ENCODE measurements around the gene ZNF276. TPM values are rescaled to one million over a fixed set of nuclear protein-coding genes. Genes with fewer than 3 reads are reported as not detected.
"Not testable (repeated sequence)": the region's sequence is repeated elsewhere in the genome, so short reads cannot be mapped to it uniquely, and the experiment has no call there.

Gene ZNF276
- total RNA-seq: 22.0 TPM

DNA sequence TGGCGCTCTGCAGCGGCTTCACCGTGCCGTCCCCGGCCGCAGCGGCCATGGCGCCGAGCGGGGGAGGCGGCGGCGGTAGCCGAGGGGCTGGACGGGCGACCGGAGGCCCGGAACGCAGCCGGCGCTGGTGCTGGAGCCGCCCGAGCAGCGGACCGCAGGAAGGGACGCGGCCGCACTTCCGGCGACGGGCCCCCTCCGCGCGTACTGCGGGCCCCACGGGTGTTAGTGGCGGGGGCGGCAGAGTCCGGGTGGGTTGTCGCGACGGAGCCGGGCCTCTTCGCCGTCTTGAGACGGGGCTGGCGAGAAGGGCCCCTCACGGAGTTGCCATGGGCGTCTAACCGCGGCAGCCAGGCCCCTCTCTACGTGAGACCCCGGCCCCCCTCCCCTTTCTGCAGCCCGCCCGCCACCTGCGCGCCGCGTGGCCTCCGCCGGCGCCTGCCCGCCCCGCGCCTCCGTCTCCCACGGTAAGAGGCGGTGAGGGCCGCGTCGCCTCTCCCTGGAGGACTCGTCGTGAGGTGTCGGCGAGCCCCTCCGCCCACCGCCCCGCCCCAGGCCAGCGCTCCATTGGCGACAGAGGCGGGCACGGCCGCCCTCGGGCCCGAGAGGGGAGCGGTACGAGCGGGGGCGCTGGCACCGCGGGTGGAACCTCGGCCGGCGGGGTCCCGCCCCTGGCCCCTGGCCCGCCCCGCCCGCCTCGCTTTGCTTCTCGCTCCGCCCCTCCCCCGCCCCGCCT lies at the start of gene ZNF276, which contains the start of gene VPS9D1:
Gene ZNF276 (plus strand): TSS at position 725 of the 733 bp plus-strand sequence. CDS start 104 bp downstream, outside the sequence.
Gene VPS9D1 (minus strand): TSS at position 86 of the 733 bp plus-strand sequence. CDS start 37 bp downstream, at position 49.
- ATAC-seq: peak; percentile 60

- not testable (repeated sequence) for ATAC-seq
Observed at GRCh38 chr16:89671565-89671964, 49.8 kb upstream of the ZNF276 start.

DNA sequence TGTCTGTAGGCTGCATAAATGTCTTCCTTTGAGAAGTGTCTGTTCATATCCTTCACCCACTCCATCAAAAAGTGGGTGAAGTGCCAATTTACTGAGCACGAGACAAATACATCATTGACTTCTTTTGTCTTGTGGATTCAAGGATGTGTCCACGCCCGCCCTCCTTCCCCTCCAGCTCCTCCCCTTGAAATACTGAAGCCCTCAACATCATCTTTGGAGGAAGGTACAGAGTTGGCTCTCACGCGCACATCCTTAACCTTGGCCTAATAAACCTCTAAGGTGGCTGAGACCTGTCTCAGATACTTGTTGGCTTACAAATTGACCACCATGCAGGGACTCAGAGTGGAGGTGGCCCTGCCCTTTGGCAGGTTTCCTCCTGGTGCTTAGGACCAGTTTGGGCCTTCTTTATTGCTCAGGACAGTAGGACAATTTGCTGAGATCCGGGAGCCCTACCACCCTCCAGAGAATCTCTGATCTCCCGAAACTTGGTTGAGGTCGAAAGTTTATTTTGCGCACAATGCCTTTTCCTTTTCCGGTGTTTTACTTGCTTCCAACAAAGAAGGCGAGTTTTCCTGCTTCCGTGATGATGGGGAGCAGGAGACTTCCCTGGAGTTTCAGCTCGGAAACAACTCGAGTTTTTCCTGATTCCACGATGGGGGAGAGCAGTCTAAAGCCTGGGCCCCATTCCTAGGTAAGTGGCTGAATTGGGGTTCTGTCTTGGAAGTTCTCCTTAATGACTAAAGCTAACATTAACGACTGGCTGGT lies 49.0 kb upstream of the ZNF276 start:
- no peak for ATAC-seq

GRCh38 chr16:89678258-89678657 lies 43.1 kb upstream of the ZNF276 start:
- no peak for ATAC-seq

DNA sequence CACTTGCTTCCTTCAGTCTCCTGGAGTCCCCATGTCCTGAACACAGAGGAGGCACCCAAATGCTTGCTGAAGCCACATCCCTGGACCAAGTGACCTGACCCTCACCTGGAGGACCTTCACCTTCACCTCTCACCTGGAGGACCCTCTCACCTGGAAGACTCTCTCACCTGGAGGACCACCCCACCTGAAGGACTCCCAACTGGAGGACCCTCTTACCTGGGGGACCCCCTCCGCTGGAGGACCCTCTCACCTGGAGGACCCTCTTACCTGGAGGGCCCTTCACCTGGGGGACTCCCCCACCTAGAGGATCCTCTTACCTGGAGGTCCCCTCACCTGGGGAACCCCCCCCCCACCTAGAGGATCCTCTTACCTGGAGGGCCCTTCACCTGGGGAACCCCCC lies 35.4 kb upstream of the ZNF276 start:
- ATAC-seq: peak; percentile 9

GRCh38 chr16:89686520-89687091 lies 34.7 kb upstream of the ZNF276 start, which contains the start of gene CDK10:
Gene CDK10, plus strand, starts transcription at chr16:89686689. Its CDS starts 22 bp downstream, at chr16:89686711.
- peak; percentile 89 for ATAC-seq

DNA sequence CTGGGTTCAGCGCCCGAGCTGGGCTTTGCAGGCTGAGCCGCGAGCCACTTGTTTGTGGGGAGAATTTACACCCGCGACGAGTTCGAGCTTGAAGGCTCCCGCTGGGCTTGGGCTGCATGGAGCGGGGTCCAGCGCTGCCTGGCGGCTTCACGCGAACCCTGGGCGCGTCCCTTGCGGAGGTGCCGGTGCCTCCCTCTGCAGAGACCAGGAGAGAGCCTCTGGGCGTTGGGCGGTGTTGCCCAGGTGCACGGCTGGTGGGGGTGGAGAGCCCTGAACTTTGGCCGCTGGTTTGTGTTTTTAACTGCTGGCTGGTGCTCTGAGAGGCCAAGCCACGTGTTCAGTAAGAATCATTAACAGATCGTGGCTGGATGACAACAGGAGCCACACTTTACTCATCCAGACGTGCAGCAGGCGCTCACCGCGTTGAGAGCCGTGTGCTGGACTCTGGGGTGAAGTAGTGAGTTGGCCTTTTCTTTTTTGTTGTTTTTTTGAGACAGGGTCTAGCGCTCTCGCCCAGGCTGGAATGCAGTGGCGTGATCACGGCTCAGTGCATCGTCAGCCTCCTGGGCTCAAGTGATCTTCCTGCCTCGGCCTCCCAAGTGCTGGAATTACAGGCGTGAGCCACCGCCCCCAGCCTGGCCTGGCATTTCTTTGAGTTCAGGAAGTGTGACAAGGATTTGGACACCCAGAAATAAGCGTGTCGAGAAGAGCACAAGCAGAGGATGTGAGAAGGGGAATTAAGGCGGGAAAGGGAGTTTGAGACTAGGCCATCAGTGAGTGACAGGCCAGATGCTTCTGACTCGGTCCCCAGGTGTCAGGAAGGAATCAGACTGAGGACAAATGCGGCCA lies 34.0 kb upstream of the ZNF276 start:
- peak; percentile 60 for ATAC-seq

GRCh38 chr16:89688395-89688794 lies 32.9 kb upstream of the ZNF276 start:
- no peak for ATAC-seq

GRCh38 chr16:89689142-89689541 lies 32.2 kb upstream of the ZNF276 start:
- ATAC-seq: no peak

DNA sequence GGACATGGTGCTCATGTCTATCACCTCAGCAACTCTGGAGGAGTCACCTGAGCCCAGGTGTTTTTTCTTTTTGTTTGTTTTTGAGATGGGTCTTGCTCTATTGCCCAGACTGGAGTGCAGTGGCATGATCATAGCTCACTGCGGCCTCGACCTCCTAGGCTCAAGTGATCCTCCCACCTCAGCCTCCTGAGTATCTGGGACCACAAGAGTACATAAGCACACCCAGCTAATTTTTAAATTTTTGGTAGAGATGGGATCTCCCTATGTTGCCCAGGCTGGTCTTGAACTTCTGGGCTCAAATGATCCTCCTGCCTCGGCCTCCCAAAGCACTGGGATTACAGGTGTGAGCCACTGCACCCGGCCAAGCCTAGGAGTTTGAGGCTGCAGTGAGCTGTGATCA lies 31.7 kb upstream of the ZNF276 start:
- ATAC-seq: not testable (repeated sequence)

DNA sequence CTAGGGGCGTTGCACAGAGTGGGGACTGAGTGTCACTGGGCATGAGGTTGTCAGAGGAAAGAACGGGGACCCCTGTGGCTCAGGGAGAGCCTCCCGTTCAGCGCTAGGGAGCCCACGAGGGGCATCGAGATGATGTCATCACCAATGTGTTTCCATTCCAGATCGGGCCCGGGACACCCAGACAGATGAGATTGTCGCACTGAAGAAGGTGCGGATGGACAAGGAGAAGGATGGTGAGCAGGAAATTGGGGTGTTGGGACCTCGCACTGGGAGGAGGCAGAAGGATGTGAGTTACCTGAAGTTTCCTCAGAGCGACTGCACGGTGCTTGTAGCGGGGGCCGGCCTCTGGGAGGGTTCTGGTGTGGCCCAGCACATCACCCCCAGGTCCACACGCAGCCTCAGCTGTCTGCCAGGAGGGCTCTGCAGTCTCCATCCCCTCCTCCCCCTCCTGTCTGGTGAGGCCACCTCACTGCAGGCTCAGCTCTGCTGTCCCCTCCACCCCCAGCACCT lies 30.9 kb upstream of the ZNF276 start:
- ATAC-seq: no peak

- ATAC-seq: no peak
Observed at GRCh38 chr16:89691231-89691985, 29.9 kb upstream of the ZNF276 start.

DNA sequence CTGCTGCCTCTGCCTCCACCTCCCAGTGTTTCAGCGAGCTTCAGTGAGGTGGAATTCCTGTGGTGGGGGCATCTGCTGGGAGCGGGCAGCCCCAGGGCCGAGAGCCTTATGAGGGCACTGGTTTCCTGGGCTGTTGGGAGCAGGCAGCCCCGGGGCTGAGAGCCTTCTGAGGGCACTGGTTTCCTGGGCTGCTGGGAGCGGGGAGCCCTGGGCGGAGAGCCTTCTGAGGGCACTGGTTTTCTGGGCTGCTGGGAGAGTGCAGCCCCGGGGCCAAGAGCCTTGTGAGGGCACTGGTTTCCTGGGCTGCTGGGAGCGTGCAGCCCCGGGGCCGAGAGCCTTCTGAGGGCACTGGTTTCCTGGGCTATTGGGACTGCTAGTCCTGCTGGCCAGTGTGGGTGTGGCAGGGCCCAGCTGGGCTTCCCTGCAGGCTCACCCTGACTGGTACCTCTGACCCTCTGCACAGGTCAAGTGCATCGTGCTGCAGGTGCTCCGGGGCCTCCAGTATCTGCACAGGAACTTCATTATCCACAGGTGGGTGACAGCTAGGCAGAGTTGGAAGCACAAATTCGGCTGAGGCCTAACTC lies 29.3 kb upstream of the ZNF276 start:
- ATAC-seq: no peak

DNA sequence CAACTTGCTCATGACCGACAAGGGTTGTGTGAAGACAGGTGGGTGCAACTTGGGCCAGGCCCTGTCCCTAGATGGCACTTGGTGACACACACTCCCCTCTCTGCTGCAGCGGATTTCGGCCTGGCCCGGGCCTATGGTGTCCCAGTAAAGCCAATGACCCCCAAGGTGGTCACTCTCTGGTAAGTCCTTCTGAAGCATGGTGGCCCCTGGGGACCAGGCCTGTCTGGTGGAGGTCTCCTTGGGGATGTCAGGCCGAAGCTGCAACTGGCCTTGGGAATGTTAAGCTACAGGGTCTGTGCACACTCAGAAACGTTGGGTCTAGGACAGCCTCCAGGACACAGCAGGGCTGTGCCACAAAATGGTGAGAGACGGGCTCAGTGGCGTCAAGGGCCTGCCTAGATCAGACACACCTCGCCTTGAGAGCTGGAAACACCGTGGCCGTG lies 28.0 kb upstream of the ZNF276 start:
- ATAC-seq: no peak

GRCh38 chr16:89693931-89694783 lies 27.2 kb upstream of the ZNF276 start:
- ATAC-seq: no peak

DNA sequence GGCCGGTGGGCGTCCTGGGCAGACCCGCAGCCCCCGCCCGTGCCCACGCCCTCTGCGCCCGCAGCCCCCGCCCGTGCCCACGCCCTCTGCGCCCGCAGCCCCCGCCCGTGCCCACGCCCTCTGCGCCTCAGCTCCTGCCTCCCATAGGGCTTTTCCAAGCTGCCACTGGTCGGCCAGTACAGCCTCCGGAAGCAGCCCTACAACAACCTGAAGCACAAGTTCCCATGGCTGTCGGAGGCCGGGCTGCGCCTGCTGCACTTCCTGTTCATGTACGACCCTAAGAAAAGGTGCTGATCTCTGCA lies 26.6 kb upstream of the ZNF276 start:
- ATAC-seq: not testable (repeated sequence)

DNA sequence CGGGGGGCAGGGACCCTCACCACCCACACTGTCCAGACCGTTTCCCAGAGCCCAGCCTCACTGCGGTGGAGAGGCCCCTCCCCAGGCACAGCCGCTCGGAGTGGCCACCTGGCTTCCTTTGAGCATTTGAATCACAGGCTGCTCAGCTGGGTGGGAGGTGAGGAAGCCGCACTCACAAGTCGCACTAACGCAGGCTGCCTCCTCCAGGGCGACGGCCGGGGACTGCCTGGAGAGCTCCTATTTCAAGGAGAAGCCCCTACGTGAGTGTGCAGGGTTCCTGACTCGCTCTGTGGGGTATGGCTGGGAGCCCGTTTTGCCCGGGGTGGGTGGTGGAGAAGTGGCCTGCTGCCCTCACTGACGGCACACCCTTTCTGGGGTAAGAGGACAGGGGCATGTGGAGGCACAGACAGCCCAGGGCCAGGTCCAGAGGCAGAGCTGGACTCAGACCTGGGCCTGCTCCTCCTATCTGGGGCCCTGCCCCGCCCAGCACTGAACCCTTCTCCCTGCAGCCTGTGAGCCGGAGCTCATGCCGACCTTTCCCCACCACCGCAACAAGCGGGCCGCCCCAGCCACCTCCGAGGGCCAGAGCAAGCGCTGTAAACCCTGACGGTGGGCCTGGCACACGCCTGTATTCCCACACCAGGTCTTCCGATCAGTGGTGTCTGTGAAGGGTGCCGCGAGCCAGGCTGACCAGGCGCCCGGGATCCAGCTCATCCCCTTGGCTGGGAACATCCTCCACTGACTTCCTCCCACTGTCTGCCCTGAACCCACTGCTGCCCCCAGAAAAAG lies 26.1 kb upstream of the ZNF276 start:
- no peak for ATAC-seq

DNA sequence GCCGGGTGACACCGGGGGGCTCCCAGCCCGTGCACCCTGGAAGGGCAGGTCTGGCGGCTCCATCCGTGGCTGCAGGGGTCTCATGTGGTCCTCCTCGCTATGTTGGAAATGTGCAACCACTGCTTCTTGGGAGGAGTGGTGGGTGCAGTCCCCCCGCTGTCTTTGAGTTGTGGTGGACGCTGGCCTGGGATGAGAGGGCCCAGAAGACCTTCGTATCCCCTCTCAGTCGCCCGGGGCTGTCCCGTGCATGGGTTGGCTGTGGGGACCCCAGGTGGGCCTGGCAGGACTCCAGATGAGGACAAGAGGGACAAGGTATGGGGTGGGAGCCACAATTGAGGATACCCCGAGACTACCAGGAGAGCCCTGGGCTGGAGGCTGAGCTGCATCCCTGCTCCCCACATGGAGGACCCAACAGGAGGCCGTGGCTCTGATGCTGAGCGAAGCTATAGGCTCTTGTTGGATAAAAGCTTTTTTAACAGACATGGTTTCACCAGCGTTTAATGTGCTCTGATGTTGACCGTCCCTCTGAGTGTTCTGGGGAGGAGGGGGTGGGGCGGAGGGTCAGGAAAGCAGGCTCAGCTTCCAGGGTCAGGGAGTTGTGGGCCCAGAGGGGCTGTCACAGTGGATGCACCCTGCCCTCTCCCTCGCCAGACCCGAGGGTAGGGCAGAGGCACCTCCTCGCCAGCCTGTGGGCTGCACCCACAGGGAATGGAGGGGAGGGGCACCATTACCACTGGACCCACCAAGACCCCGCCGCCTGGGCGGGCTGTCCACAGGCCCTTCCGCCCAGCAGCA lies 25.3 kb upstream of the ZNF276 start:
- no peak for ATAC-seq
